Measurements from ENCODE around the gene NXNL1. TPM values are rescaled to one million over a fixed set of nuclear protein-coding genes. Genes with fewer than 3 reads are reported as not detected.

NXNL1 gene
- total RNA-seq, 1 donor: not detected

DNA sequence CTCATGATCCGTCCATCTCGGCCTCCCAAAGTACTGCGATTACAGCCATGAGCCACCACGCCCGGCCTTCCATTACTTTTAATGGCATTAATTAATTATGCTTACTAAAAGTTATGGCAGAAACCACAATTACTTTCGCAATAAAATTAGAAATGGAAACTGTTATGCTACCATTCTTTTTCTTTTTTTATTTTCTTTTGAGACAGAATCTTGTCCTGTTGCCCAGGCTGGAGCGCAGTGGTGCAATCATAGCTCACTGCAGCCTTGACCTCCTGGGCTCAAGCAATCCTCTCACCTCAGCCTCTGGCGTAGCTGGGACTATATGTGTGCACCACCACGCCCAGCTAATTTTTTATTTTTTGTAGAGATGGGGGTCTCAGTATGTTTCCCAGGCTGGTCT is 50.7 kb downstream of the NXNL1 start:
- TF ChIP-seq, protein P1, sequence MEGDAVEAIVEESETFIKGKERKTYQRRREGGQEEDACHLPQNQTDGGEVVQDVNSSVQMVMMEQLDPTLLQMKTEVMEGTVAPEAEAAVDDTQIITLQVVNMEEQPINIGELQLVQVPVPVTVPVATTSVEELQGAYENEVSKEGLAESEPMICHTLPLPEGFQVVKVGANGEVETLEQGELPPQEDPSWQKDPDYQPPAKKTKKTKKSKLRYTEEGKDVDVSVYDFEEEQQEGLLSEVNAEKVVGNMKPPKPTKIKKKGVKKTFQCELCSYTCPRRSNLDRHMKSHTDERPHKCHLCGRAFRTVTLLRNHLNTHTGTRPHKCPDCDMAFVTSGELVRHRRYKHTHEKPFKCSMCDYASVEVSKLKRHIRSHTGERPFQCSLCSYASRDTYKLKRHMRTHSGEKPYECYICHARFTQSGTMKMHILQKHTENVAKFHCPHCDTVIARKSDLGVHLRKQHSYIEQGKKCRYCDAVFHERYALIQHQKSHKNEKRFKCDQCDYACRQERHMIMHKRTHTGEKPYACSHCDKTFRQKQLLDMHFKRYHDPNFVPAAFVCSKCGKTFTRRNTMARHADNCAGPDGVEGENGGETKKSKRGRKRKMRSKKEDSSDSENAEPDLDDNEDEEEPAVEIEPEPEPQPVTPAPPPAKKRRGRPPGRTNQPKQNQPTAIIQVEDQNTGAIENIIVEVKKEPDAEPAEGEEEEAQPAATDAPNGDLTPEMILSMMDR (IDR thresholded peaks at IDR 0.05; ENCODE audit: insufficient read depth, low read depth, low read length): no peak
- no peak overlapping the region for H3K4me3 ChIP-seq (ENCODE audit: low read depth, low read length)
- DNase-seq (ENCODE audit: low read depth): peak; percentile 83

DNA sequence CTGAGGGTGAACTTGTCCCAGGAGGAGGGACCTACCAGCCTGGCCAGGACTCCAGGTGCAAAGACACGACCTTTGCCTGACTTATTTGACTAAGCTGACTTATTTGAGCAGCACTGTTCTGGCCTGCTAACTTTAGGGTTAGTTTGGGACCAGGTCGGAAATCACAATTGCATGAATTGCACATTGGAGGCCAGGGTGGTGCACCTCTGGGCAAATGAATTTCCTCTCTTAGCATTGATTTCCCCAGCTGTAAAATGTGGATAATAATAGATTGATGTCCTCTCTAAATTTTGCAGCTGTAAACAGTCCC is 53.9 kb downstream of the NXNL1 start:
- H3K4me3 ChIP-seq (ENCODE audit: low read depth, low read length): peak overlapping the region; percentile 69
- DNase-seq (ENCODE audit: low read depth): no peak
- TF ChIP-seq, protein P1 (IDR thresholded peaks at IDR 0.05; ENCODE audit: insufficient read depth, low read depth, low read length): no peak

DNA sequence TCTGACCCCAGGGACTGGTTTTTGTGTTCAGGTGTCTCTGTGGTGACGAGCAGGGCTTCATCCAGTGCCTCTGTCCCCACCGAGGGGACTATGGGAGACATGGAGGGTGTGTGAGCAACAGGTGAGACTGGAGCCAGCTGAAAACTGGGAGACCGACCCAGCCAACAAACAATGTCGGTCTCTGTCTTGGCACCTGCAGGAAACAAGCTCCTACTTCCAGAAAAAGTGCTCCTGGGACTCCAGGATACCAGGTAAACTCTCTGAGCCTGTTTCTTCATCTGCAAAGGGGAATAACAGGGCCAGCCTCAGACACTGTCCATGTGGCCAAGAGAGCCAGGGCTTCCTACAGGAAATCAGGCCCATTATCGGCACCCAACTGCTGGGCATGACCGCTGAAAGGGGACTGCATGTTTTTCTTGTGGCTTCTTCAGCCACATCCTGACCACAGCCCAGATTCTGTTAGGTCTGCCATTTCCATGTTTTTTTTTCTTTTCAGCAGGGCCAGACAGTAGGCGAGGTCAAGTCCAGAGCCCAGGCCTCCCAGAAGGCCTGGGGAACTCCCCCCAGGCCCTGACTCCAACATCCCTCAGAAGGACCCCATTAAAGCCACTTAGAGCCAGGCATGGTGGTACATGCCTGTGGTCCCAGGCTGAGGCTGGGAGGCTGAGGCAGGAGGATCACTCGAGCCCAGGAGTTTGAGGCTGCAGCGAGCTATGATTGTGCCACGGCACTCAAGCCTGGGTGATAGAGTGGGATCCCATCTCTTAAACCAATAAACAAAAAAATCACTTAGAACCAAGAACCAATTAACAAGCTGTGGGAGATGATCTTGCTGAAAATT is 54.5 kb downstream of the NXNL1 start:
- peak overlapping the region; percentile 69 for H3K4me3 ChIP-seq (ENCODE audit: low read depth, low read length)
- TF ChIP-seq, protein P1 (IDR thresholded peaks at IDR 0.05; ENCODE audit: insufficient read depth, low read depth, low read length): no peak
- peak; percentile 58 for DNase-seq (ENCODE audit: low read depth)

Other genes starting within 250 kb of the NXNL1 start
- 18.1 and 23.8 TPM in 2 replicates for gene USE1, start 245.6 kb downstream of the NXNL1 start, total RNA-seq
- gene OCEL1, start 234.7 kb downstream of the NXNL1 start, total RNA-seq: 3.9 and 6.1 TPM in 2 replicates
- 51.0 and 56.0 TPM in 2 replicates for gene NR2F6, start 215.0 kb downstream of the NXNL1 start, total RNA-seq
- not detected in 2 replicates for gene USHBP1, start 196.2 kb downstream of the NXNL1 start, total RNA-seq
- gene BABAM1, start 193.5 kb downstream of the NXNL1 start, total RNA-seq: 101 and 124 TPM in 2 replicates
- 0.32 and 0.86 TPM in 2 replicates for gene ANKLE1, start 179.0 kb downstream of the NXNL1 start, total RNA-seq
- 13.8 and 15.5 TPM in 2 replicates for gene ABHD8, start 157.5 kb downstream of the NXNL1 start, total RNA-seq
- 29.8 and 32.2 TPM in 2 replicates for gene MRPL34, start 155.1 kb downstream of the NXNL1 start, total RNA-seq
- gene DDA1, start 151.4 kb downstream of the NXNL1 start, total RNA-seq: 14.8 and 16.8 TPM in 2 replicates
- gene ANO8, start 126.1 kb downstream of the NXNL1 start, total RNA-seq: 3.5 and 3.9 TPM in 2 replicates
- 14.2 and 16.1 TPM in 2 replicates for gene GTPBP3, start 123.4 kb downstream of the NXNL1 start, total RNA-seq
- not detected in 2 replicates for gene PLVAP, start 83.6 kb downstream of the NXNL1 start, total RNA-seq
- not detected in 2 replicates for gene CCDC194, start 66.7 kb downstream of the NXNL1 start, total RNA-seq
- 2.6 and 7.8 TPM in 2 replicates for gene BST2, start 55.3 kb downstream of the NXNL1 start, total RNA-seq
- 32.0 and 47.0 TPM in 2 replicates for gene MVB12A, start 40.9 kb downstream of the NXNL1 start, total RNA-seq
- gene TMEM221, start 12.3 kb downstream of the NXNL1 start, total RNA-seq: not detected in 2 replicates
- 10.8 and 15.5 TPM in 2 replicates for gene SLC27A1, start 9.6 kb upstream of the NXNL1 start, total RNA-seq
- 41.5 and 75.4 TPM in 2 replicates for gene PGLS, start 50.7 kb upstream of the NXNL1 start, total RNA-seq
- 103 and 119 TPM in 2 replicates for gene COLGALT1, start 94.7 kb upstream of the NXNL1 start, total RNA-seq
- gene UNC13A, start 227.4 kb upstream of the NXNL1 start, total RNA-seq: under 0.01 and 0.64 TPM in 2 replicates